ENCODE data around the gene GPRIN3.

DNA sequence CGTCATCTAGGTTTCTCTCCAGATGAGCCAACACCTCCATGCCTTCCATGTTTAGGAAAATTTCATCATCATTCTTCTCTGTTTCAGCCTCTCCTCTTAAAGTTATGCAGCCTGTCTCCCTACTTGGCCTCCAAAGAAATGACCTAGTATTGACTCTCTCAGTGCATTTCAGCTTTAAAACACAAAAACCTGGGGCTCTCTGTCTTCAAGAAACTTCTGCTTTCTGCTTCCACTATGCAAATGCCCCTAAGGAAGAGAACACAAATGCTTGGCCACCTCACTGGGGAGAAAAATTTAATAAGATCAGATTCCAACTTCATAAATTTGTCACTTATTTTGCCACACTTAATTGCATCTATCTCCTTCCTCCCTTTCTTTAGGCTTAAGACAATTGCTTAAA, 93.3 kb downstream of the GPRIN3 start:
- TF ChIP-seq CBX5 (IDR thresholded peaks at IDR 0.05; ENCODE audit: low read depth) (no peak), YBX1 (IDR thresholded peaks at IDR 0.05) (no peak), SUPT20H (IDR thresholded peaks at IDR 0.05; ENCODE audit: borderline replicate concordance, control insufficient read depth, low read depth, low read length) (no peak), MAX (IDR thresholded peaks at IDR 0.05; ENCODE audit: low read depth, low read length) (no peak), ASH2L (IDR thresholded peaks at IDR 0.05; ENCODE audit: borderline replicate concordance, low read depth) (no peak), YY1 (IDR thresholded peaks at IDR 0.05; ENCODE audit: low read depth, low read length) (no peak), POLR2A (IDR thresholded peaks at IDR 0.05; ENCODE audit: low read depth, low read length) (no peak)
- TF ChIP-seq, protein P1, sequence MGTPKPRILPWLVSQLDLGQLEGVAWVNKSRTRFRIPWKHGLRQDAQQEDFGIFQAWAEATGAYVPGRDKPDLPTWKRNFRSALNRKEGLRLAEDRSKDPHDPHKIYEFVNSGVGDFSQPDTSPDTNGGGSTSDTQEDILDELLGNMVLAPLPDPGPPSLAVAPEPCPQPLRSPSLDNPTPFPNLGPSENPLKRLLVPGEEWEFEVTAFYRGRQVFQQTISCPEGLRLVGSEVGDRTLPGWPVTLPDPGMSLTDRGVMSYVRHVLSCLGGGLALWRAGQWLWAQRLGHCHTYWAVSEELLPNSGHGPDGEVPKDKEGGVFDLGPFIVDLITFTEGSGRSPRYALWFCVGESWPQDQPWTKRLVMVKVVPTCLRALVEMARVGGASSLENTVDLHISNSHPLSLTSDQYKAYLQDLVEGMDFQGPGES (IDR thresholded peaks at IDR 0.05), result no peak
- TF ChIP-seq, protein P2, sequence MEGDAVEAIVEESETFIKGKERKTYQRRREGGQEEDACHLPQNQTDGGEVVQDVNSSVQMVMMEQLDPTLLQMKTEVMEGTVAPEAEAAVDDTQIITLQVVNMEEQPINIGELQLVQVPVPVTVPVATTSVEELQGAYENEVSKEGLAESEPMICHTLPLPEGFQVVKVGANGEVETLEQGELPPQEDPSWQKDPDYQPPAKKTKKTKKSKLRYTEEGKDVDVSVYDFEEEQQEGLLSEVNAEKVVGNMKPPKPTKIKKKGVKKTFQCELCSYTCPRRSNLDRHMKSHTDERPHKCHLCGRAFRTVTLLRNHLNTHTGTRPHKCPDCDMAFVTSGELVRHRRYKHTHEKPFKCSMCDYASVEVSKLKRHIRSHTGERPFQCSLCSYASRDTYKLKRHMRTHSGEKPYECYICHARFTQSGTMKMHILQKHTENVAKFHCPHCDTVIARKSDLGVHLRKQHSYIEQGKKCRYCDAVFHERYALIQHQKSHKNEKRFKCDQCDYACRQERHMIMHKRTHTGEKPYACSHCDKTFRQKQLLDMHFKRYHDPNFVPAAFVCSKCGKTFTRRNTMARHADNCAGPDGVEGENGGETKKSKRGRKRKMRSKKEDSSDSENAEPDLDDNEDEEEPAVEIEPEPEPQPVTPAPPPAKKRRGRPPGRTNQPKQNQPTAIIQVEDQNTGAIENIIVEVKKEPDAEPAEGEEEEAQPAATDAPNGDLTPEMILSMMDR (IDR thresholded peaks at IDR 0.05 in 2 of 3, conservative IDR thresholded peaks at IDR 0.05 in 1 of 3; ENCODE audit: control insufficient read depth in 2 of 3, extremely low read depth in 1 of 3, insufficient read depth in 1 of 3, low read depth in 3 of 3, low read length in 3 of 3), result no peak
- TF ChIP-seq, protein P3, sequence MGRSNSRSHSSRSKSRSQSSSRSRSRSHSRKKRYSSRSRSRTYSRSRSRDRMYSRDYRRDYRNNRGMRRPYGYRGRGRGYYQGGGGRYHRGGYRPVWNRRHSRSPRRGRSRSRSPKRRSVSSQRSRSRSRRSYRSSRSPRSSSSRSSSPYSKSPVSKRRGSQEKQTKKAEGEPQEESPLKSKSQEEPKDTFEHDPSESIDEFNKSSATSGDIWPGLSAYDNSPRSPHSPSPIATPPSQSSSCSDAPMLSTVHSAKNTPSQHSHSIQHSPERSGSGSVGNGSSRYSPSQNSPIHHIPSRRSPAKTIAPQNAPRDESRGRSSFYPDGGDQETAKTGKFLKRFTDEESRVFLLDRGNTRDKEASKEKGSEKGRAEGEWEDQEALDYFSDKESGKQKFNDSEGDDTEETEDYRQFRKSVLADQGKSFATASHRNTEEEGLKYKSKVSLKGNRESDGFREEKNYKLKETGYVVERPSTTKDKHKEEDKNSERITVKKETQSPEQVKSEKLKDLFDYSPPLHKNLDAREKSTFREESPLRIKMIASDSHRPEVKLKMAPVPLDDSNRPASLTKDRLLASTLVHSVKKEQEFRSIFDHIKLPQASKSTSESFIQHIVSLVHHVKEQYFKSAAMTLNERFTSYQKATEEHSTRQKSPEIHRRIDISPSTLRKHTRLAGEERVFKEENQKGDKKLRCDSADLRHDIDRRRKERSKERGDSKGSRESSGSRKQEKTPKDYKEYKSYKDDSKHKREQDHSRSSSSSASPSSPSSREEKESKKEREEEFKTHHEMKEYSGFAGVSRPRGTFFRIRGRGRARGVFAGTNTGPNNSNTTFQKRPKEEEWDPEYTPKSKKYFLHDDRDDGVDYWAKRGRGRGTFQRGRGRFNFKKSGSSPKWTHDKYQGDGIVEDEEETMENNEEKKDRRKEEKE (IDR thresholded peaks at IDR 0.05), result no peak
